GM12864 (cell line): Measurements from ENCODE around the gene USP40.

Experiments
- DNase-seq: peaks from one replicate; pipeline ENCODE4 v3.0.0-alpha.2; 2011; ENCODE audit warnings: low read depth
- H3K4me3 ChIP-seq: 2 replicates; pipeline ENCODE4 v1.5.1; 2011; ENCODE audit warnings: mild to moderate bottlenecking, low read depth, low read length, control low read depth
- TF ChIP-seq, protein P1 (sequence below): IDR thresholded peaks from 2 replicates; pipeline ENCODE4 v1.5.1; 2011; ENCODE audit warnings: low read depth, mild to moderate bottlenecking, moderate library complexity, low read length, control low read depth, inconsistent platforms; ENCODE audit errors: missing control alignments

The USP40 gene, protein sequence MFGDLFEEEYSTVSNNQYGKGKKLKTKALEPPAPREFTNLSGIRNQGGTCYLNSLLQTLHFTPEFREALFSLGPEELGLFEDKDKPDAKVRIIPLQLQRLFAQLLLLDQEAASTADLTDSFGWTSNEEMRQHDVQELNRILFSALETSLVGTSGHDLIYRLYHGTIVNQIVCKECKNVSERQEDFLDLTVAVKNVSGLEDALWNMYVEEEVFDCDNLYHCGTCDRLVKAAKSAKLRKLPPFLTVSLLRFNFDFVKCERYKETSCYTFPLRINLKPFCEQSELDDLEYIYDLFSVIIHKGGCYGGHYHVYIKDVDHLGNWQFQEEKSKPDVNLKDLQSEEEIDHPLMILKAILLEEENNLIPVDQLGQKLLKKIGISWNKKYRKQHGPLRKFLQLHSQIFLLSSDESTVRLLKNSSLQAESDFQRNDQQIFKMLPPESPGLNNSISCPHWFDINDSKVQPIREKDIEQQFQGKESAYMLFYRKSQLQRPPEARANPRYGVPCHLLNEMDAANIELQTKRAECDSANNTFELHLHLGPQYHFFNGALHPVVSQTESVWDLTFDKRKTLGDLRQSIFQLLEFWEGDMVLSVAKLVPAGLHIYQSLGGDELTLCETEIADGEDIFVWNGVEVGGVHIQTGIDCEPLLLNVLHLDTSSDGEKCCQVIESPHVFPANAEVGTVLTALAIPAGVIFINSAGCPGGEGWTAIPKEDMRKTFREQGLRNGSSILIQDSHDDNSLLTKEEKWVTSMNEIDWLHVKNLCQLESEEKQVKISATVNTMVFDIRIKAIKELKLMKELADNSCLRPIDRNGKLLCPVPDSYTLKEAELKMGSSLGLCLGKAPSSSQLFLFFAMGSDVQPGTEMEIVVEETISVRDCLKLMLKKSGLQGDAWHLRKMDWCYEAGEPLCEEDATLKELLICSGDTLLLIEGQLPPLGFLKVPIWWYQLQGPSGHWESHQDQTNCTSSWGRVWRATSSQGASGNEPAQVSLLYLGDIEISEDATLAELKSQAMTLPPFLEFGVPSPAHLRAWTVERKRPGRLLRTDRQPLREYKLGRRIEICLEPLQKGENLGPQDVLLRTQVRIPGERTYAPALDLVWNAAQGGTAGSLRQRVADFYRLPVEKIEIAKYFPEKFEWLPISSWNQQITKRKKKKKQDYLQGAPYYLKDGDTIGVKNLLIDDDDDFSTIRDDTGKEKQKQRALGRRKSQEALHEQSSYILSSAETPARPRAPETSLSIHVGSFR

DNA sequence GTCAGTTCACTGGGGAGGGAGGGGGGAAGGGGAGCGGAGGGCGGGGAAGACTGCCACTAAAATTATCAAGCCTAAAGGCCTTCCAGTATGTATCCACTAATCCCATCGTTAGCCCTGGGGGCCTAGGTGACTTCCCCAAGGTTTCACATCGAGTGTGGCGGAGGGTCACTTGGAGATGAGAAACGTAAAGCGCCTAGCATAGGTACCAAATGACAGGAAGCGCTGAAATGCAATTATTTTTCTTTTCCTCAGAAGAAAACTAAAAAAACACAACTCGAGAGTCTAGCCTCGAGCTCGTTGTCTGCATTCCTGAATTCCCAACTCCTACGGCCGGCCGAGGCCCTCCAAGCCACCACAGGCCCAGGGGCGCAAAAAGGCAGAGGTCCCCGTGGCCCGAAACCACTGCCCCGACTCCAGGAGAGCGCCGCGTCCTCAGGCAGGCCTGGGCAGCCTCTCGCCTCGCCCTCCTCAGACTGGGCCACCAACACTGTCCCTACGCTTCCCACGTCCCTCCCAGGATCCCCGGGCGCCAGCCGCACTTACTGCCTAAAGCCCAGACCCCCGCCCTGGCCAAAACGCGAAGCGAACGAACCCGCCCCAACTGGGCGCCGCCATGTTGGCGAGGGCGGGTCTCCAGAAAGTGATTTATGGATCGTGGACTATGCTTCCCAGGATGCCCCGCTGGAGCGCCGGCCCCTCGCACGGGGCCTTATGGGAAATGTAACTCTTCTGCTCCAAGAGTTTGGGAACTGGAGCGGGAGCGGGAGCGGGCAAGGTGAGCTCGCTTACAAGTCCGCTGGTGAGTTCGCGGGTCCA is at the start of gene USP40:
TSS of gene USP40 (minus strand) at position 642 of the 816 bp plus-strand sequence. CDS start 1,228 bp downstream, outside the sequence.
- DNase-seq: peak; percentile 25
- TF ChIP-seq, protein P1, sequence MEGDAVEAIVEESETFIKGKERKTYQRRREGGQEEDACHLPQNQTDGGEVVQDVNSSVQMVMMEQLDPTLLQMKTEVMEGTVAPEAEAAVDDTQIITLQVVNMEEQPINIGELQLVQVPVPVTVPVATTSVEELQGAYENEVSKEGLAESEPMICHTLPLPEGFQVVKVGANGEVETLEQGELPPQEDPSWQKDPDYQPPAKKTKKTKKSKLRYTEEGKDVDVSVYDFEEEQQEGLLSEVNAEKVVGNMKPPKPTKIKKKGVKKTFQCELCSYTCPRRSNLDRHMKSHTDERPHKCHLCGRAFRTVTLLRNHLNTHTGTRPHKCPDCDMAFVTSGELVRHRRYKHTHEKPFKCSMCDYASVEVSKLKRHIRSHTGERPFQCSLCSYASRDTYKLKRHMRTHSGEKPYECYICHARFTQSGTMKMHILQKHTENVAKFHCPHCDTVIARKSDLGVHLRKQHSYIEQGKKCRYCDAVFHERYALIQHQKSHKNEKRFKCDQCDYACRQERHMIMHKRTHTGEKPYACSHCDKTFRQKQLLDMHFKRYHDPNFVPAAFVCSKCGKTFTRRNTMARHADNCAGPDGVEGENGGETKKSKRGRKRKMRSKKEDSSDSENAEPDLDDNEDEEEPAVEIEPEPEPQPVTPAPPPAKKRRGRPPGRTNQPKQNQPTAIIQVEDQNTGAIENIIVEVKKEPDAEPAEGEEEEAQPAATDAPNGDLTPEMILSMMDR: no peak
- H3K4me3 ChIP-seq: peak within 1 kb of the TSS; percentile 74

DNA sequence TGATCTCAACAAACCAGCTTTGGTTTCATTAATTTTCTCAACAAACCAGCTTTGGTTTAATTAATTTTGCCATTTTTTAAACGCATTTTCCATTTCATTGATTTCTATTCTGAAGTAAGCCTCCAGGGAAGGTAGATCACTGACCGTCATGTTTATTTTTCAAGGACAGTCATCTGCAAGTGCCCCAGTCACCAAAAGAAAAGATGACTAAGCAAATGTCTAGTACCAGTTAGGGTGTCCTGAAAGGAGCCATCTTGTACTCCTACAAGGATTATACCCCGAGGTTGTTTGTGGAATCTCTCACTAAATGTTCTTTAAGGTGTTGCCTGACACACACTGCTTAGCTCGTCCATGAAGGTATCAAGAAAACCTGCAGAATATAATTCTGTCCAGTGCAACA is 44.7 kb upstream of the USP40 start:
- H3K4me3 ChIP-seq: no peak overlapping the region
- DNase-seq: no peak
- TF ChIP-seq, protein P1: no peak

DNA sequence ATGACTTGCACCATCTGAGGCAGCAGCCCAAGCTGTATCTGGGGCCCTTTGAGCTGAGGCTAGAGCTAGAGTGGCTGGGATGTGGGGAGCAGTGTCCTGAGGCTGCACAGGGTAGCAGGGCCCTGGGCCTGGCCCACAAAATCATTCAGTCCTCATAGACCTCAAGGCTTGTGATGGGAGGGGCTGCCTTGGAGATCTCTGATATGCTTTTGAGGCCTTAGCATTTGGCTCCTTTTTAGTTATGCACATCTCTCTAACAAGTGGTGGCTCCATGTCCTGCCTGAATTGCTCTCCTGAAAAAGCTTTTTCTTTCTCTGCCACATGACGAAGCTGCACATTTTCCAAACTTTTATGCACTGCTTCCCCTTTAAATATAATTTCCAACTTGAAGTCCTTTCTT is 39.1 kb upstream of the USP40 start:
- TF ChIP-seq, protein P1: no peak
- DNase-seq: no peak
- no peak overlapping the region for H3K4me3 ChIP-seq

DNA sequence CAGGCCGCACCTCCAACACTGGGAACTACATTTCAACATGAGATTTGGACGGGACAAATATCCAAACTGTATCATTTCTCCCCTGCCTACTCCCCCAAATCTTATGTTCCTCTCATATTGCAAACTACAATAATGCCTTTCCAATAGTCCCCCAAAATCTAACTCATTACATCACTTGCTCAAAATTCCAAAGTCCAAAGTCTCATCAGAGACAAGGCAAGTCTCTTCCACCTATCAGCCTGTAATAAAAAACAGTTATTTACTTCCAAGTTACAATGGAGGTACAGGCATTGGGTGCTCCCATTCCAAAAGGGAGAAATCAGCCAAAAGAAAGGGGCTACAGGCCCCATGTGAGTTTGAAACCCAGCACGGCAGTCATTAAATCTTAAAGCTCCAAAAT is 38.2 kb upstream of the USP40 start:
- no peak for DNase-seq
- TF ChIP-seq, protein P1: no peak
- H3K4me3 ChIP-seq: no peak overlapping the region

DNA sequence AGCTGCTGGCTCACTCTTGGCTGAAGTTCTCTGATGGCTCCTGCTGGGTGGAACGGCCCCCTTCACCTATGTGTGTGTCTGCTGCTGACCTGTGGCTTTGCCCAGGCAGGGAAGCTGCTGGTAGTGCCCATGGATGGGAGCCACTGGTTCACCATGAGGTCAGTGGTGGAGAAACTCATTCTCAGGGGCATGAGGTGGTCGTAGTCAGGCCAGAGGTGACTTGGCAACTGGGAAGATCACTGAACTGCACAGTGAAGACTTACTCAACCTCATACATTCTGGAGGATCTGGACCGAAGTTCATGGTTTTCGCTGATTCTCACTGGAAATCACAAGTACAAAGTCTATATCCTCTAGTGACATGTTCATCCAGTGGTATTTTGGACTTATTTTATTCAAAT is 36.9 kb upstream of the USP40 start:
- TF ChIP-seq, protein P1: no peak
- H3K4me3 ChIP-seq: no peak overlapping the region

DNA sequence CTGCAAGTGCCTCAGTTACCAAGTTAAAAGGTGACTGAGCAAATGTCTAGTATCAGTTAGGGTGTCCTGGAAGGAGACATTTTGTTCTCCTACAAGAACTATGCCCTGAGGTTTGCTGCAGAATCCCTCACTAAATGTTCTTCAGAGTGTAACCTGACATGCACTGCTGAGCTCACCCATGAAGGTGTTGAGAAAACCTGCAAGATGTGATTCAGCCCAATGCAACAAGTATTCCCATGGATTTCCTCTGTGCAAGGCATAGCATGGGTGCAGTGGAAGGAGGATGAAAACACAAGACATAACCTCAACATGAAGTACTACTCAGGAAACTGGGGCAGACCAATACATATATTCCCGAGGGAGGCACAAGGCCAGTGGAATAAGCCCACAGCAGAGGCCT is 35.5 kb upstream of the USP40 start:
- DNase-seq: no peak
- no peak overlapping the region for H3K4me3 ChIP-seq
- TF ChIP-seq, protein P1: no peak

More for the DNA sequence above, 36.9 kb upstream of the USP40 start:
- no peak for DNase-seq
